PC-9 (cell line): ENCODE results near the gene USP2. TPM values are rescaled to one million over a fixed set of nuclear protein-coding genes. Genes with fewer than 3 reads are reported as not detected.
A peak's percentile ranks its signal among the peaks of the same experiment; 100 is the strongest.

Experiments used
- Bru-seq: library from RNA; stranded (reverse); fragments of 400-500 nt; gene quantifications from one replicate; lab custom pipeline; 2021; lab: Mats Ljungman, UMichigan
- BruChase-seq, 2 experiments: library from RNA; stranded (reverse); fragments of 400-500 nt; gene quantifications; one replicate each; lab custom pipeline; 2021; lab: Mats Ljungman, UMichigan
- BruUV-seq: library from RNA; stranded (reverse); fragments of 400-500 nt; replicated peaks from 2 replicates; lab custom pipeline; 2021; lab: Mats Ljungman, UMichigan
- CTCF ChIA-PET: fragments of 300-600 bp; sonication (Branson Sonifier 250); formaldehyde crosslinking; loops from one replicate; lab custom pipeline; 2022; ENCODE audit warnings: antibody characterized with exemption; lab: Charles Lee
- POLR2A ChIA-PET: fragments of 300-600 bp; sonication (Branson Sonifier 250); formaldehyde crosslinking; loops from one replicate; lab custom pipeline; 2022; ENCODE audit warnings: antibody characterized with exemption; ENCODE audit not compliant: unreplicated experiment; lab: Charles Lee
- DNase-seq, 2 experiments: peaks; one replicate each; pipeline versions ENCODE4 v3.0.0 to v3.0.0-alpha.2; 2015 to 2022; ENCODE audit warnings: mixed read lengths in 1 of 2
- H2AFZ ChIP-seq: fragments of 200-600 bp; sonication (generic); 2 replicates; pipeline ENCODE4 v1.8.1; 2017; ENCODE audit warnings: antibody characterized with exemption
- H3F3A ChIP-seq: fragments of 200-600 bp; sonication (generic); 2 replicates; pipeline ENCODE4 v1.8.1; 2017; ENCODE audit warnings: antibody characterized with exemption, mild to moderate bottlenecking, low read depth; ENCODE audit not compliant: insufficient read depth
- H3K27ac ChIP-seq: fragments of 200-600 bp; sonication (generic); 2 replicates; pipeline ENCODE4 v1.6.1; 2016; ENCODE audit warnings: mixed run types
- H3K27me3 ChIP-seq: fragments of 200-600 bp; sonication (generic); 2 replicates; pipeline ENCODE4 v1.6.1; 2016; ENCODE audit warnings: low read depth, mixed run types; ENCODE audit not compliant: insufficient read depth
- H3K36me3 ChIP-seq: fragments of 200-600 bp; sonication (generic); 2 replicates; pipeline ENCODE4 v1.6.1; 2016; ENCODE audit warnings: low read depth, mixed run types
- H3K4me1 ChIP-seq: fragments of 200-600 bp; sonication (generic); replicated peaks from 2 replicates; pipeline ENCODE4 v1.6.1; 2016; ENCODE audit warnings: mixed run types; ENCODE audit not compliant: insufficient read depth
- H3K4me2 ChIP-seq: fragments of 200-600 bp; sonication (generic); 2 replicates; pipeline ENCODE4 v1.6.1; 2017; ENCODE audit warnings: mixed run types
- H3K4me3 ChIP-seq: fragments of 200-600 bp; sonication (generic); 2 replicates; pipeline ENCODE4 v1.6.1; 2016; ENCODE audit warnings: mixed run types
- H3K79me2 ChIP-seq: fragments of 200-600 bp; sonication (generic); 2 replicates; pipeline ENCODE4 v1.6.1; 2017; ENCODE audit warnings: low read depth, mixed run types
- H3K9me2 ChIP-seq: fragments of 200-600 bp; sonication (generic); 2 replicates; pipeline ENCODE4 v1.8.1; 2017; ENCODE audit warnings: mild to moderate bottlenecking; ENCODE audit not compliant: insufficient read depth
- H3K9me3 ChIP-seq: fragments of 200-600 bp; sonication (generic); 2 replicates; pipeline ENCODE4 v1.8.1; 2016; ENCODE audit warnings: low read depth; ENCODE audit not compliant: insufficient read depth
- H4K20me1 ChIP-seq: fragments of 200-600 bp; sonication (generic); 2 replicates; pipeline ENCODE4 v1.8.1; 2017; ENCODE audit not compliant: insufficient read depth
- EZH2 ChIP-seq: fragments of 200-600 bp; sonication (generic); IDR thresholded peaks from 2 replicates; pipeline ENCODE4 v1.8.0; 2017; ENCODE audit warnings: antibody characterized with exemption, low read depth
- intact Hi-C: fragments of 100-400 bp; cut with micrococcal nuclease; formaldehyde crosslinking; loops from one replicate; pipeline ENCODE4 v1.10.0; 2022; ENCODE audit not compliant: unreplicated experiment
- long read RNA-seq: library from polyadenylated mRNA; stranded (forward); transcript quantifications from one replicate; pipeline ENCODE4 v2.0.0, GENCODE V29; 2022
- total RNA-seq: library from RNA; stranded (reverse); gene quantifications from 2 replicates; pipeline ENCODE4 v1.2.3, GENCODE V29; 2021
- TF ChIP-seq, protein P1 (sequence below): fragments of 200-600 bp; sonication (generic); conservative IDR thresholded peaks from 2 replicates; pipeline ENCODE4 v1.6.1; 2017; ENCODE audit warnings: mixed run types, antibody characterized with exemption, mild to moderate bottlenecking, moderate library complexity

The USP2 gene, protein sequence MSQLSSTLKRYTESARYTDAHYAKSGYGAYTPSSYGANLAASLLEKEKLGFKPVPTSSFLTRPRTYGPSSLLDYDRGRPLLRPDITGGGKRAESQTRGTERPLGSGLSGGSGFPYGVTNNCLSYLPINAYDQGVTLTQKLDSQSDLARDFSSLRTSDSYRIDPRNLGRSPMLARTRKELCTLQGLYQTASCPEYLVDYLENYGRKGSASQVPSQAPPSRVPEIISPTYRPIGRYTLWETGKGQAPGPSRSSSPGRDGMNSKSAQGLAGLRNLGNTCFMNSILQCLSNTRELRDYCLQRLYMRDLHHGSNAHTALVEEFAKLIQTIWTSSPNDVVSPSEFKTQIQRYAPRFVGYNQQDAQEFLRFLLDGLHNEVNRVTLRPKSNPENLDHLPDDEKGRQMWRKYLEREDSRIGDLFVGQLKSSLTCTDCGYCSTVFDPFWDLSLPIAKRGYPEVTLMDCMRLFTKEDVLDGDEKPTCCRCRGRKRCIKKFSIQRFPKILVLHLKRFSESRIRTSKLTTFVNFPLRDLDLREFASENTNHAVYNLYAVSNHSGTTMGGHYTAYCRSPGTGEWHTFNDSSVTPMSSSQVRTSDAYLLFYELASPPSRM
- total RNA-seq: 2.1 and 2.7 TPM in 2 replicates
- percentile 35 among the genes with signal in this experiment for Bru-seq, nascent RNA
- percentile 39 among the genes with signal in this experiment for BruChase-seq, experiment 1, labeled RNA remaining after a 2-hour chase
- percentile 52 among the genes with signal in this experiment for BruChase-seq, experiment 2, labeled RNA remaining after a 6-hour chase
- long read RNA-seq, partial matches to known transcripts: 0 of 3 reads
- long read RNA-seq, other reads (novel, unspliced or antisense): 1 of 3 reads

DNA sequence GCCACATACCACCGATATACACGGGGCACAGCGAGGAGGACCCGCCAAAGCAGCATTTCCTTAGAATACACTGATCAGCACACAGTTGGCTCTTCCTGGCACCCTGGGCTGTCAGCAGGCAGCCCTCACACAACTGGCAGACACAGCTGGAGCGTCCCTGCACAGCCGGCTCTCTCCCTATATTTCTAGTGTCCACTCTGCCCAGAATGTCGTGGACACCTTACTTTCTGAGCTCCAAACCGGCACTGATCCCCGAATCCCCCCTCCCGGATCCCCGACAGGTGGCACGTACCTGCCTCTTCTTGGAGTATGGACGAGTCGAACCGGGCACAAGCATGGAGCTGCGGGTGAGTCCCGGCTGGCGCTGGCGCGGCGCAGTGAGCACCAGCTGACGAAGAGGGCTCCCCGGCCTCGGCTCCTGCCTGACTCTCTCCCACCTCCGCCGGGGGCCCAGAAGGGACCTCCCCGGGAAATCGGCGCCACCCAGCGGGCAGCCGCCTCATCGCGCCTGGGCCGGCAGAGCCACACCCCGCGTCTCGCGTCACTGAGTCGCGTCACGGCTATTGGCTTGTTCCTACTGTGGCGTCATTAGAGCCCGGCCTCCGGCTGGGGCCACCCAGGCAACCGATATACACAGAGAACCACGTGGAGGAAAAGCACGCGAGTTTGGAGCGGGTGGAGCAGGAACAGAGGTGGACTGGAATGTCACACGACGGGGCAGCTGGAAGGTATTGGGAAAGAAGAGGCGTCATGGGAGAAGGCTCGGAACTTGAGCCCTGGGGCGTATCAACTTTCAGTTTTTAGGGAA is at the start of gene USP2:
Gene USP2 (minus strand): TSS at position 510 of the 808 bp plus-strand sequence. CDS start 8,210 bp downstream, outside the sequence.
- H3K4me2 ChIP-seq: peak within 1 kb of the TSS; percentile 78
- H3K4me1 ChIP-seq: peaks cover 37% of the 10 kb centered on the region
- BruUV-seq: no TSS peak
- ChIA-PET POLR2A (interaction anchor here (0.5 kb wide), 1 partner anchor 47 kb away, joined by 3 read pairs; no protein-coding TSS in a partner anchor), CTCF (interaction anchor here (0.6 to 1.7 kb wide), 6 partner anchors 15 to 100 kb away, joined by 3 to 8 read pairs (median 4); no protein-coding TSS in a partner anchor)
- no peak within 1 kb of the TSS for H3K27ac ChIP-seq
- H4K20me1 ChIP-seq: no peaks in the 10 kb centered on the region
- no peak for TF ChIP-seq EZH2
- TF ChIP-seq, protein P1, sequence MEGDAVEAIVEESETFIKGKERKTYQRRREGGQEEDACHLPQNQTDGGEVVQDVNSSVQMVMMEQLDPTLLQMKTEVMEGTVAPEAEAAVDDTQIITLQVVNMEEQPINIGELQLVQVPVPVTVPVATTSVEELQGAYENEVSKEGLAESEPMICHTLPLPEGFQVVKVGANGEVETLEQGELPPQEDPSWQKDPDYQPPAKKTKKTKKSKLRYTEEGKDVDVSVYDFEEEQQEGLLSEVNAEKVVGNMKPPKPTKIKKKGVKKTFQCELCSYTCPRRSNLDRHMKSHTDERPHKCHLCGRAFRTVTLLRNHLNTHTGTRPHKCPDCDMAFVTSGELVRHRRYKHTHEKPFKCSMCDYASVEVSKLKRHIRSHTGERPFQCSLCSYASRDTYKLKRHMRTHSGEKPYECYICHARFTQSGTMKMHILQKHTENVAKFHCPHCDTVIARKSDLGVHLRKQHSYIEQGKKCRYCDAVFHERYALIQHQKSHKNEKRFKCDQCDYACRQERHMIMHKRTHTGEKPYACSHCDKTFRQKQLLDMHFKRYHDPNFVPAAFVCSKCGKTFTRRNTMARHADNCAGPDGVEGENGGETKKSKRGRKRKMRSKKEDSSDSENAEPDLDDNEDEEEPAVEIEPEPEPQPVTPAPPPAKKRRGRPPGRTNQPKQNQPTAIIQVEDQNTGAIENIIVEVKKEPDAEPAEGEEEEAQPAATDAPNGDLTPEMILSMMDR: peak; percentile 94
- peak within 1 kb of the TSS; percentile 80 for H2AFZ ChIP-seq
- H3K4me3 ChIP-seq: peak within 1 kb of the TSS; percentile 56
- H3K9me3 ChIP-seq: no peaks in the 10 kb centered on the region
- no peaks in the 10 kb centered on the region for H3K9me2 ChIP-seq
- peaks cover 8% of the 10 kb centered on the region; the same call in 1 of the 2 replicates for H3F3A ChIP-seq
- peak; percentile 97 to 98 for DNase-seq
- H3K79me2 ChIP-seq: no peaks in the 10 kb centered on the region
- H3K27me3 ChIP-seq: no peaks in the 10 kb centered on the region
- no peaks in the 10 kb centered on the region for H3K36me3 ChIP-seq
- intact Hi-C loops: loop anchor here (1.0 kb wide), 1 partner anchor 93 kb away; no protein-coding TSS in a partner anchor

DNA sequence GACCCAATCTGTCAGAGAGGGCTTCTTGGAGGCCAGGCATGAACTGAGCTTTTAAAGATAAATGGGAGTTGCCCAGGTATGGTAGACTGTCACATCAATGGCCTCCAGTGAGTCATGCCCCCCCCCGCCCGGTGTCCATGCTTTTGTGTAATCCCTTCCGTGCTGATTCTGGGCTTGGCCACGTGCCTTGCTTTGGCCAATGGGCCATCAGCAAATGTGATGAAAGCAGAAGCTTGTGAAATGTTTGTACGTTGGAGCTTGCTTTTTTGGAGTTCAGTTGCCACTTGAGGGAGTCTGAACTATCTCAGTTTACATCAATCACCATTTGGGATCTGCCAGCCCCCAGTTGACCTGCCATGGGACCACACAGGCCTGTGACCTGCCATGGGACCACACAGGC is 45.8 kb upstream of the USP2 start:
- Histone ChIP-seq H4K20me1 (no peaks in the 10 kb centered on the region), H3K4me3 (no peak overlapping the region), H3K27me3 (no peaks in the 10 kb centered on the region), H3F3A (no peaks in the 10 kb centered on the region; the same call in 1 of the 2 replicates), H3K9me3 (no peaks in the 10 kb centered on the region), H3K4me2 (no peak overlapping the region), H2AFZ (no peak overlapping the region), H3K9me2 (no peaks in the 10 kb centered on the region), H3K79me2 (no peaks in the 10 kb centered on the region), H3K36me3 (no peaks in the 10 kb centered on the region), H3K4me1 (peaks cover 3% of the 10 kb centered on the region), H3K27ac (no peak overlapping the region)
- intact Hi-C loops: no loop called here
- peak; percentile 49 to 55 for DNase-seq
- CTCF ChIA-PET: no interaction called here
- POLR2A ChIA-PET: no interaction called here
- no TSS peak for BruUV-seq
- TF ChIP-seq, protein P1: no peak
- TF ChIP-seq EZH2: no peak
